Glutamatergic neuron (in vitro differentiated cells): ENCODE results near the gene KRTAP25-1. TPM values are rescaled to one million over a fixed set of nuclear protein-coding genes. Genes with fewer than 3 reads are reported as not detected.

Experiments used
- DNase-seq: peaks from one replicate; pipeline ENCODE4 v3.0.0; 2022
- H3K27ac Mint-ChIP-seq: one replicate; pipeline ENCODE4 v1.8.0; 2020; ENCODE audit warnings: mild to moderate bottlenecking, mixed read lengths, inconsistent platforms; ENCODE audit not compliant: unreplicated experiment
- H3K27me3 Mint-ChIP-seq: one replicate; pipeline ENCODE4 v1.8.0; 2020; ENCODE audit warnings: mild to moderate bottlenecking, moderate library complexity, mixed read lengths, inconsistent platforms; ENCODE audit not compliant: unreplicated experiment
- H3K36me3 Mint-ChIP-seq: one replicate; pipeline ENCODE4 v1.8.0; 2020; ENCODE audit warnings: mild to moderate bottlenecking, mixed read lengths, inconsistent platforms; ENCODE audit not compliant: unreplicated experiment
- H3K4me1 Mint-ChIP-seq: one replicate; pipeline ENCODE4 v1.8.0; 2020; ENCODE audit warnings: mild to moderate bottlenecking, low read depth, mixed read lengths, inconsistent platforms; ENCODE audit not compliant: unreplicated experiment
- H3K4me3 Mint-ChIP-seq: one replicate; pipeline ENCODE4 v1.8.0; 2020; ENCODE audit warnings: mild to moderate bottlenecking, mixed read lengths, inconsistent platforms; ENCODE audit not compliant: unreplicated experiment
- H3K9me3 Mint-ChIP-seq: one replicate; pipeline ENCODE4 v1.8.0; 2020; ENCODE audit warnings: mild to moderate bottlenecking, moderate library complexity, mixed read lengths, inconsistent platforms; ENCODE audit not compliant: unreplicated experiment
- total RNA-seq: library from RNA; stranded (reverse); fragmentation: NEBNext Ultra II Directional; extraction: Animal tissue kit (Norgen Biotek cat#: 25700); gene quantifications from one replicate; pipeline ENCODE4 v1.2.1, GENCODE V29; 2021; ENCODE audit not compliant: unreplicated experiment
- TF ChIP-seq, protein P1 (sequence below): fragments of 200-600 bp; sonication (generic); IDR thresholded peaks from one replicate; pipeline ENCODE4 v1.5.0; 2021; ENCODE audit not compliant: partially characterized antibody, unreplicated experiment

Gene KRTAP25-1
- total RNA-seq, 1 donor from 2014 or later, result not detected

DNA sequence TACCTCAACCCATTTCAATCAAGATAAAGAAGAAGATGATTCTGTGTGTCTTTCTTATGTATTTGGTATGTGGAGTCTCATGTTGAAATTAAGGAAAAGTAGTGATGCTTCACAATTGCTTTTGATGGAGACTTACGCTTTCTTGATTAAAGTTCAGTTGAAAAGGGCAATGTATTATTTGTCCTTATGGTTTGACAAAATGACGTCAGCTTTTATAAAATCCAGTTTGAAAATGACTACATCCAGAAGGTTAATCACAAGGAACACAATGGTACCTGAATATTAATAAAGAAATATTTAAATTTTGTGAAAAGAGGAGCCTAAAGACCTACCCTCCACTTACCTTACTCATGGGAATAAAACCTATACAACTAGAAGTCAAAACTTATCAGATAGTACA is 26.4 kb upstream of the KRTAP25-1 start:
- no peaks in the 10 kb centered on the region for H3K36me3 Mint-ChIP-seq
- H3K4me3 Mint-ChIP-seq, result no peak overlapping the region
- no peak for DNase-seq
- no peaks in the 10 kb centered on the region for H3K9me3 Mint-ChIP-seq
- no peaks in the 10 kb centered on the region for H3K27me3 Mint-ChIP-seq
- H3K4me1 Mint-ChIP-seq, result no peaks in the 10 kb centered on the region
- H3K27ac Mint-ChIP-seq, result no peak overlapping the region
- TF ChIP-seq, protein P1, sequence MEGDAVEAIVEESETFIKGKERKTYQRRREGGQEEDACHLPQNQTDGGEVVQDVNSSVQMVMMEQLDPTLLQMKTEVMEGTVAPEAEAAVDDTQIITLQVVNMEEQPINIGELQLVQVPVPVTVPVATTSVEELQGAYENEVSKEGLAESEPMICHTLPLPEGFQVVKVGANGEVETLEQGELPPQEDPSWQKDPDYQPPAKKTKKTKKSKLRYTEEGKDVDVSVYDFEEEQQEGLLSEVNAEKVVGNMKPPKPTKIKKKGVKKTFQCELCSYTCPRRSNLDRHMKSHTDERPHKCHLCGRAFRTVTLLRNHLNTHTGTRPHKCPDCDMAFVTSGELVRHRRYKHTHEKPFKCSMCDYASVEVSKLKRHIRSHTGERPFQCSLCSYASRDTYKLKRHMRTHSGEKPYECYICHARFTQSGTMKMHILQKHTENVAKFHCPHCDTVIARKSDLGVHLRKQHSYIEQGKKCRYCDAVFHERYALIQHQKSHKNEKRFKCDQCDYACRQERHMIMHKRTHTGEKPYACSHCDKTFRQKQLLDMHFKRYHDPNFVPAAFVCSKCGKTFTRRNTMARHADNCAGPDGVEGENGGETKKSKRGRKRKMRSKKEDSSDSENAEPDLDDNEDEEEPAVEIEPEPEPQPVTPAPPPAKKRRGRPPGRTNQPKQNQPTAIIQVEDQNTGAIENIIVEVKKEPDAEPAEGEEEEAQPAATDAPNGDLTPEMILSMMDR, result no peak

DNA sequence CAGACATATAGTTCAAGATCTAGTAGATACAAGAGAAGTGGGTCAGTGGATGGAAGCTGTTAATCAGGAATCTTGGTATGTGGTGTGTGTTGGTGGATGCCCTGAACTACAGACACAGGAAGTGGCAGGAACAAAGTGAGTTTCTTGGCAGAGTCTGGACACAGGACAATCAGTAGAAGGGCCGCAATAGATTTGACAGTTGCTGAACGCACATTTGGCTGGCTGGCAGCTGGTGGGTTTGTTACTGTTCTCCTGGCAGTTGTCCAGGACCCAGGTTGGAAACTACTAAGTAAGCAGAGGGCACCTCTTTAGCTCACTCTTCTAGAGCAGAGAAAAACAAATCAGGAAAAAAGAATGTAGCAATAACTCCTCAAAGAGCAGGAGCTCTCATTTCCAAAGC is 17.6 kb upstream of the KRTAP25-1 start:
- no peak for DNase-seq
- no peak overlapping the region for H3K4me3 Mint-ChIP-seq
- H3K4me1 Mint-ChIP-seq, result no peaks in the 10 kb centered on the region
- H3K27me3 Mint-ChIP-seq, result no peaks in the 10 kb centered on the region
- no peaks in the 10 kb centered on the region for H3K9me3 Mint-ChIP-seq
- TF ChIP-seq, protein P1, result no peak
- no peaks in the 10 kb centered on the region for H3K36me3 Mint-ChIP-seq
- no peak overlapping the region for H3K27ac Mint-ChIP-seq

DNA sequence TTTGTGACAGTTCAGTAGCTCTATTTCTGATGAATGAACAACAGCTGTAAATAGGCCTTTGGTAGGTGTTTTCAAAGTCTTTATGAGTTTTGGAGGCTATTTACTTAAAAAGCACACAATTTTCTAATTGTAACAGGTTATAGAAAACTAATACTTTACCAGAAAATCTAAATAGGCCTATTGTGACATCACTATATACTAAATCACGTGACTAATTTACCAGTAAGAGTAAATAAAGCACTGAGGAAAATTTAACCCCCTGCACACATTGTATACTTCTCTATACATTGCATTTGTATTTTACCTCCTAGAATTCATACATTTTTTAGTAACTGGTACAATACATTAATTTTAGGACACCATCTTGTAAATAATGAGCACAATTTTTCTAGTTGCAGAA is 15.8 kb upstream of the KRTAP25-1 start:
- no peaks in the 10 kb centered on the region for H3K4me1 Mint-ChIP-seq
- no peak overlapping the region for H3K4me3 Mint-ChIP-seq

DNA sequence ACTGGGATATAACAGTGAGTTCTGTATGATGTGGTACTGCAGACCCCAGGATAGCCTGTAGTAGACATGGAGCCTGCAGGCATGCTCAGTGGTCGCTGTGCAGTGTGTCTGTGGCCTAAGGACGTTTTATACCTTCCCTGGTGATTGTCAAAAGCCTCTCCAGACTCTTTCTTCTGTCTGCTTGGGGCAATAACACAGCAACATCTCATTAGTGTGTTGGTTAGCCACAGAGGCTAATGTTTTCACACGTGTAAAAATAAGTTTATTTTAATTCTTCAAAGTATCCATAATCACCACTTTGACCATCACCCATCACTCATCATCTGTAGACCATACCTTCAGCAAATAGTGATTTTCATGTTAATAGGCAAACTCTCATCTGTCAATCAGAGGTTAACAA is 6.5 kb downstream of the KRTAP25-1 start, which contains the start of gene KRTAP24-1:
Gene KRTAP24-1 (minus strand): TSS at position 101 of the 400 bp plus-strand sequence. CDS start 18 bp downstream, at position 83.
- TF ChIP-seq, protein P1, result no peak
- no peak for DNase-seq
- Mint-ChIP-seq H3K27me3 (no peaks in the 10 kb centered on the region), H3K4me1 (no peaks in the 10 kb centered on the region), H3K4me3 (no peak within 1 kb of the TSS), H3K27ac (no peak within 1 kb of the TSS), H3K9me3 (no peaks in the 10 kb centered on the region), H3K36me3 (no peaks in the 10 kb centered on the region)

More for the DNA sequence above, 15.8 kb upstream of the KRTAP25-1 start:
- TF ChIP-seq, protein P1, result no peak
- DNase-seq, result no peak
- H3K36me3 Mint-ChIP-seq, result no peaks in the 10 kb centered on the region
- no peaks in the 10 kb centered on the region for H3K9me3 Mint-ChIP-seq
- H3K27me3 Mint-ChIP-seq, result no peaks in the 10 kb centered on the region
- no peak overlapping the region for H3K27ac Mint-ChIP-seq

DNA sequence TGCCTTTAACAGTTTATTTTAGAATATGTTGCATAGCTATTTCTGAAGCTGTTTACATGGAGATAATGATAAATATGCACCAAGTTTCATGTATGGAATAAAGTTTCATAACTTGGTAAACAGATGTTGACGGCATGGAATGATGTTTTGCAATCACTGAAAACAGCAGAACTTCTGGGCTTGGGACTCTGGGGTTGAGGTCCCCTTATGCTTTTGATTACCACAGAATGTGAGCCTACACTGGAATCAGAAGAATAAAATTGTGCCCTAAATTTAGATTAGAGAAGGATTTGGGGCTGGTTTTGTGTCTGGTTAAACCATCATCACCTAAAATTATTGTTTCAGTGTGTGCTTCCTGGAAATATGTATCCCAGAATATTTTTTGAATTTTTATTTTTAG is 17.7 kb downstream of the KRTAP25-1 start:
- Mint-ChIP-seq H3K9me3 (no peaks in the 10 kb centered on the region), H3K27me3 (peaks cover 2% of the 10 kb centered on the region), H3K36me3 (no peaks in the 10 kb centered on the region), H3K4me1 (no peaks in the 10 kb centered on the region), H3K27ac (no peak overlapping the region), H3K4me3 (no peak overlapping the region)
- no peak for DNase-seq
- TF ChIP-seq, protein P1, result no peak
